SU-DHL-6 (cell line): ENCODE measurements around the gene BTNL3.

Experiments used
- CTCF ChIP-seq: fragments of 200-600 bp; sonication (generic); IDR thresholded peaks from one replicate; pipeline ENCODE4 v1.5.1; 2017; ENCODE audit warnings: antibody characterized with exemption, mild to moderate bottlenecking, low read length, moderate library complexity; ENCODE audit not compliant: insufficient read depth, poor library complexity, severe bottlenecking
- EZH2phosphoT487 ChIP-seq: fragments of 200-600 bp; sonication (generic), shearing (Covaris generic); conservative IDR thresholded peaks from 2 replicates; pipeline ENCODE4 v1.6.1; 2018; ENCODE audit warnings: mild to moderate bottlenecking, antibody characterized with exemption, low read length, moderate library complexity, mixed read lengths

GRCh38 chr5:180970336-180970735 lies 18.3 kb upstream of the BTNL3 start:
- TF ChIP-seq CTCF (no peak), EZH2phosphoT487 (no peak)
